ENCODE results near the gene RNF19B.

- TF ChIP-seq CTCF (IDR thresholded peaks at IDR 0.05) = no peak
- no peak for TF ChIP-seq ZFX (IDR thresholded peaks at IDR 0.05; ENCODE audit: borderline replicate concordance)
Observed at GRCh38 chr1:33010932-33011731, 46.5 kb upstream of the RNF19B start.
